Panc1 (cell line): ENCODE results near the gene TBX21. TPM values are rescaled to one million over a fixed set of nuclear protein-coding genes. Genes with fewer than 3 reads are reported as not detected.

ENCODE experiments used
- ATAC-seq: fragments of 200-7000 bp; cut with Tn5 transposase; 2 replicates; pipeline ENCODE4 v1.9.1; 2020; ENCODE audit warnings: mild to moderate bottlenecking, moderate library complexity
- BruUV-seq: library from RNA; stranded (reverse); fragments of 400-500 nt; replicated peaks from 2 replicates; lab custom pipeline; 2021; lab: Mats Ljungman, UMichigan
- CTCF ChIA-PET: fragments of 300-600 bp; sonication (Branson Sonifier 250); formaldehyde crosslinking; loops from one replicate; lab custom pipeline; 2022; ENCODE audit warnings: antibody characterized with exemption; lab: Charles Lee
- POLR2A ChIA-PET: fragments of 300-600 bp; sonication (Branson Sonifier 250); formaldehyde crosslinking; loops from one replicate; lab custom pipeline; 2022; ENCODE audit warnings: antibody characterized with exemption; lab: Charles Lee
- DNase-seq: peaks from one replicate; pipeline ENCODE4 v3.0.0-alpha.2; 2010; ENCODE audit warnings: low read depth, low spot score
- H3K27ac ChIP-seq: 2 replicates; pipeline ENCODE4 v1.5.1; 2011; ENCODE audit warnings: mild to moderate bottlenecking, low read length, inconsistent platforms
- H3K27me3 ChIP-seq: fragments of 200-500 bp; sonication (Bioruptor generic); 2 replicates; pipeline ENCODE4 v1.6.0; 2014; ENCODE audit warnings: low read length, inconsistent platforms; ENCODE audit not compliant: control insufficient read depth, insufficient read depth
- H3K36me3 ChIP-seq: fragments of 200-500 bp; sonication (Bioruptor generic); 2 replicates; pipeline ENCODE4 v1.5.1; 2014; ENCODE audit warnings: inconsistent platforms, mild to moderate bottlenecking, low read length, moderate library complexity; ENCODE audit not compliant: control insufficient read depth, insufficient read depth
- H3K4me1 ChIP-seq: 2 replicates; pipeline ENCODE4 v1.5.1; 2011; ENCODE audit warnings: inconsistent platforms, mild to moderate bottlenecking, low read length, moderate library complexity; ENCODE audit not compliant: control insufficient read depth, insufficient read depth
- H3K4me3 ChIP-seq, 2 experiments: 2 replicates each; pipeline ENCODE4 v1.5.1; 2011 to 2012; ENCODE audit warnings: low read depth in 2 of 2, low read length in 2 of 2, mild to moderate bottlenecking in 2 of 2, inconsistent platforms in 1 of 2, moderate library complexity in 1 of 2
- H3K9me3 ChIP-seq: fragments of 200-500 bp; sonication (Bioruptor generic); 2 replicates; pipeline ENCODE4 v1.5.1; 2014; ENCODE audit warnings: low read depth, mild to moderate bottlenecking, inconsistent platforms, low read length, moderate library complexity; ENCODE audit not compliant: control insufficient read depth, insufficient read depth
- CTCF ChIP-seq: fragments of 450-650 bp; IDR thresholded peaks from 2 replicates; pipeline ENCODE4 v1.5.1; 2017; ENCODE audit warnings: mild to moderate bottlenecking
- POLR2AphosphoS5 ChIP-seq: IDR thresholded peaks from 2 replicates; pipeline ENCODE4 v1.6.1; 2012; ENCODE audit warnings: mild to moderate bottlenecking, low read depth, low read length, moderate library complexity
- REST ChIP-seq, 2 experiments: IDR thresholded peaks; 2 replicates each; pipeline ENCODE4 v1.6.1; 2011 to 2012; ENCODE audit warnings: low read depth in 2 of 2, control low read depth in 1 of 2, low read length in 1 of 2, mild to moderate bottlenecking in 1 of 2, moderate library complexity in 1 of 2; ENCODE audit not compliant: insufficient read depth in 1 of 2
- SIN3A ChIP-seq: IDR thresholded peaks from 2 replicates; pipeline ENCODE4 v1.6.1; 2012; ENCODE audit warnings: low read depth, mild to moderate bottlenecking, low read length, moderate library complexity, borderline replicate concordance; ENCODE audit not compliant: insufficient read depth
- TCF7L2 ChIP-seq: IDR thresholded peaks from 2 replicates; pipeline ENCODE4 v1.6.1; 2011; ENCODE audit warnings: mild to moderate bottlenecking, low read depth, low read length, inconsistent platforms
- in situ Hi-C: cut with HindIII; loops from 2 replicates; pipeline ENCODE4 v1.10.0; 2016; ENCODE audit warnings: low sequenced_read_pairs, low pct_unique_long_range_greater_than_20kb
- intact Hi-C: fragments of 100-400 bp; cut with micrococcal nuclease; formaldehyde crosslinking; loops from one replicate; pipeline ENCODE4 v1.10.0; 2022; ENCODE audit not compliant: unreplicated experiment
- total RNA-seq: library from RNA; stranded (reverse); gene quantifications from one replicate; pipeline ENCODE4 v1.2.1, GENCODE V29; 2021; ENCODE audit not compliant: unreplicated experiment

TBX21 gene
- total RNA-seq, 1 experiment from 2014 or later, result 0.10 TPM

- Histone ChIP-seq H3K27me3 (peaks cover 8% of the 10 kb centered on the region), H3K36me3 (no peaks in the 10 kb centered on the region), H3K27ac (no peak overlapping the region), H3K9me3 (peaks cover 6% of the 10 kb centered on the region; the same call in 1 of the 2 replicates), H3K4me1 (no peaks in the 10 kb centered on the region), H3K4me3 (no peak overlapping the region)
- ChIA-PET POLR2A (no interaction called here), CTCF (no interaction called here)
- in situ Hi-C loops (no loop called here), intact Hi-C loops (no loop called here)
- no TSS peak for BruUV-seq
- ATAC-seq (no peak), DNase-seq (no peak)
- TF ChIP-seq REST (IDR thresholded peaks at IDR 0.05; ENCODE audit: insufficient read depth in 1 of 2, low read depth in 2 of 2, low read length in 1 of 2), result no peak
- TF ChIP-seq POLR2AphosphoS5, result no peak
- TF ChIP-seq CTCF, result no peak
- TF ChIP-seq TCF7L2, result no peak
- no peak for TF ChIP-seq SIN3A
Observed at GRCh38 chr17:47774331-47774730, 41.3 kb downstream of the TBX21 start.

GRCh38 chr17:47774987-47775580 is 42.0 kb downstream of the TBX21 start:
- intact Hi-C loops, result no loop called here
- TF ChIP-seq SIN3A (no peak), TCF7L2 (no peak), POLR2AphosphoS5 (no peak), REST (IDR thresholded peaks at IDR 0.05; ENCODE audit: insufficient read depth in 1 of 2, low read depth in 2 of 2, low read length in 1 of 2) (no peak), CTCF (no peak)
- H3K36me3 ChIP-seq, result no peaks in the 10 kb centered on the region
- H3K27me3 ChIP-seq, result peaks cover 8% of the 10 kb centered on the region
- no peak overlapping the region for H3K27ac ChIP-seq
- BruUV-seq, result no TSS peak
- no peaks in the 10 kb centered on the region for H3K4me1 ChIP-seq
- CTCF ChIA-PET, result no interaction called here
- peaks cover 6% of the 10 kb centered on the region; the same call in 1 of the 2 replicates for H3K9me3 ChIP-seq
- ATAC-seq (no peak), DNase-seq (no peak)
- no peak overlapping the region for H3K4me3 ChIP-seq
- in situ Hi-C loops, result no loop called here
- POLR2A ChIA-PET, result no interaction called here
